H1 (cell line): ENCODE measurements around the gene TNFRSF13B. TPM values are rescaled to one million over a fixed set of nuclear protein-coding genes. Genes with fewer than 3 reads are reported as not detected.
"Not testable (repeated sequence)": the region's sequence is repeated elsewhere in the genome, so short reads cannot be mapped to it uniquely, and the experiment has no call there.

Experiments used
- CTCF ChIA-PET: fragments of 300-600 bp; sonication (Branson Sonifier 250); formaldehyde crosslinking; loops from one replicate; lab custom pipeline; 2021; ENCODE audit not compliant: partially characterized antibody; lab: Charles Lee
- POLR2A ChIA-PET: fragments of 300-600 bp; sonication (Branson Sonifier 250); formaldehyde crosslinking; loops from one replicate; lab custom pipeline; 2021; ENCODE audit warnings: inconsistent platforms; ENCODE audit not compliant: partially characterized antibody; lab: Charles Lee
- DNase-seq, 2 experiments: peaks; one replicate each; pipeline versions ENCODE4 v3.0.0 to v3.0.0-alpha.2; 2010 to 2022; ENCODE audit warnings: low spot score in 2 of 2, low read depth in 1 of 2, mixed read lengths in 1 of 2
- FAIRE-seq: peaks from 2 replicates; lab custom pipeline; 2011; peaks lifted over from hg19 to GRCh38; lab: Jason Lieb, UNC
- H2AFZ ChIP-seq: 2 replicates; pipeline ENCODE4 v1.8.1; 2012; ENCODE audit warnings: low read length, inconsistent platforms
- H2AK5ac ChIP-seq: 2 replicates; pipeline ENCODE4 v1.6.1; 2013; ENCODE audit warnings: low read depth, low read length
- H2BK120ac ChIP-seq: replicated peaks from 2 replicates; pipeline ENCODE3; 2013; ENCODE audit warnings: low read depth, low read length, inconsistent platforms
- H2BK12ac ChIP-seq: 2 replicates; pipeline ENCODE4 v1.6.1; 2013; ENCODE audit warnings: low read depth, low read length
- H2BK15ac ChIP-seq: 2 replicates; pipeline ENCODE4 v1.6.1; 2013; ENCODE audit warnings: low read length
- H2BK20ac ChIP-seq: 2 replicates; pipeline ENCODE4 v1.6.1; 2013; ENCODE audit warnings: low read length
- H2BK5ac ChIP-seq: 2 replicates; pipeline ENCODE4 v1.6.1; 2013; ENCODE audit warnings: low read depth, low read length
- H3K14ac ChIP-seq: 2 replicates; pipeline ENCODE4 v1.6.1; 2013; ENCODE audit warnings: inconsistent platforms; ENCODE audit not compliant: insufficient read length
- H3K18ac ChIP-seq: 2 replicates; pipeline ENCODE4 v1.6.1; 2013; ENCODE audit warnings: low read length; ENCODE audit errors: extremely low read depth
- H3K23ac ChIP-seq: 2 replicates; pipeline ENCODE4 v1.6.1; 2013; ENCODE audit warnings: inconsistent platforms; ENCODE audit not compliant: insufficient read length
- H3K23me2 ChIP-seq: 2 replicates; pipeline ENCODE4 v1.6.1; 2013; ENCODE audit warnings: low read depth, low read length
- H3K27ac ChIP-seq: 2 replicates; pipeline ENCODE4 v1.6.1; 2011; ENCODE audit warnings: low read depth, low read length, inconsistent platforms
- H3K27me3 ChIP-seq, 4 experiments: replicated peaks in 1 of 4; 1 replicate in 1 of 4; 2 replicates in 3 of 4; pipeline versions ENCODE4 v1.6.1 to v1.8.1; 2011 to 2013; ENCODE audit warnings: low read length in 3 of 4, mild to moderate bottlenecking in 3 of 4, inconsistent platforms in 2 of 4, mixed read lengths in 2 of 4, moderate library complexity in 1 of 4; ENCODE audit not compliant: control insufficient read depth in 3 of 4, insufficient read depth in 3 of 4; ENCODE audit errors: extremely low read depth in 1 of 4
- H3K36me3 ChIP-seq, 4 experiments: 2 replicates each; pipeline versions ENCODE4 v1.6.1 to v1.8.1; 2011 to 2013; ENCODE audit warnings: mild to moderate bottlenecking in 4 of 4, low read length in 3 of 4, moderate library complexity in 2 of 4, control low read depth in 1 of 4, inconsistent platforms in 1 of 4; ENCODE audit not compliant: insufficient read depth in 4 of 4, control insufficient read depth in 2 of 4
- H3K4ac ChIP-seq: replicated peaks from 2 replicates; pipeline ENCODE3; 2013; ENCODE audit warnings: low read length, low read depth, mixed read lengths, inconsistent platforms; ENCODE audit not compliant: insufficient read length
- H3K4me1 ChIP-seq, 4 experiments: replicated peaks in 1 of 4; 1 replicate in 1 of 4; 2 replicates in 3 of 4; pipeline versions ENCODE4 v1.6.1 to v1.8.1; 2011 to 2013; ENCODE audit warnings: low read length in 3 of 4, inconsistent platforms in 2 of 4, mixed read lengths in 1 of 4; ENCODE audit not compliant: insufficient read depth in 4 of 4, control insufficient read depth in 3 of 4
- H3K4me2 ChIP-seq, 2 experiments: 2 replicates each; pipeline versions ENCODE4 v1.6.1 to v1.8.1; 2011 to 2013; ENCODE audit warnings: low read depth in 2 of 2, low read length in 2 of 2, control low read depth in 1 of 2, inconsistent platforms in 1 of 2, mild to moderate bottlenecking in 1 of 2; ENCODE audit not compliant: insufficient read depth in 1 of 2
- H3K4me3 ChIP-seq, 4 experiments: fragments of 200-600, 300-600 bp in 1 of 4; sonication (generic), shearing (Covaris generic), sonication (Bioruptor Twin) in 1 of 4; 2 replicates each; pipeline versions ENCODE4 v1.5.1 to v1.8.1; 2011 to 2016; ENCODE audit warnings: low read length in 4 of 4, low read depth in 3 of 4, control low read depth in 2 of 4, inconsistent platforms in 2 of 4, mild to moderate bottlenecking in 2 of 4, mixed read lengths in 1 of 4, moderate library complexity in 1 of 4; ENCODE audit not compliant: insufficient read depth in 2 of 4; ENCODE audit errors: extremely low read depth in 1 of 4
- H3K56ac ChIP-seq: replicated peaks from 2 replicates; pipeline ENCODE3; 2013; ENCODE audit warnings: low read depth, mild to moderate bottlenecking, mixed read lengths, low read length, inconsistent platforms; ENCODE audit not compliant: insufficient read length
- H3K79me1 ChIP-seq: 2 replicates; pipeline ENCODE4 v1.6.1; 2013; ENCODE audit warnings: low read depth, low read length, control low read depth
- H3K79me2 ChIP-seq, 2 experiments: 2 replicates each; pipeline versions ENCODE4 v1.6.1 to v1.8.1; 2012 to 2013; ENCODE audit warnings: low read length in 2 of 2, mild to moderate bottlenecking in 2 of 2, inconsistent platforms in 1 of 2; ENCODE audit not compliant: insufficient read depth in 2 of 2, control insufficient read depth in 1 of 2
- H3K9ac ChIP-seq, 4 experiments: replicated peaks in 1 of 4; 1 replicate in 1 of 4; 2 replicates in 3 of 4; pipeline versions ENCODE4 v1.6.1 to v1.8.1; 2011 to 2013; ENCODE audit warnings: low read depth in 3 of 4, low read length in 3 of 4, control low read depth in 2 of 4, mild to moderate bottlenecking in 2 of 4, moderate library complexity in 2 of 4, inconsistent platforms in 1 of 4; ENCODE audit errors: extremely low read depth in 1 of 4
- H3K9me3 ChIP-seq, 2 experiments: 2 replicates each; pipeline versions ENCODE4 v1.6.1 to v1.8.1; 2012 to 2013; ENCODE audit warnings: mild to moderate bottlenecking in 2 of 2, moderate library complexity in 2 of 2, control low read depth in 1 of 2, inconsistent platforms in 1 of 2, low read depth in 1 of 2, low read length in 1 of 2, mixed read lengths in 1 of 2; ENCODE audit not compliant: insufficient read depth in 2 of 2
- H4K20me1 ChIP-seq, 2 experiments: replicated peaks in 1 of 2; 2 replicates each; pipeline versions ENCODE3 to v1.8.1; 2011 to 2013; ENCODE audit warnings: inconsistent platforms in 2 of 2, low read length in 2 of 2, mild to moderate bottlenecking in 1 of 2; ENCODE audit not compliant: insufficient read depth in 2 of 2, control insufficient read depth in 1 of 2
- H4K5ac ChIP-seq: 2 replicates; pipeline ENCODE4 v1.6.1; 2013; ENCODE audit warnings: low read length, low read depth, mixed read lengths, inconsistent platforms; ENCODE audit not compliant: insufficient read length
- H4K8ac ChIP-seq: 2 replicates; pipeline ENCODE4 v1.8.0; 2013; ENCODE audit warnings: mild to moderate bottlenecking, moderate library complexity, low read length, inconsistent platforms; ENCODE audit not compliant: insufficient read depth; ENCODE audit errors: extremely low read depth
- H4K91ac ChIP-seq: replicated peaks from 2 replicates; pipeline ENCODE3; 2013; ENCODE audit warnings: low read length, mixed read lengths, inconsistent platforms; ENCODE audit not compliant: insufficient read length
- WGBS, 2 experiments: shearing (Covaris generic) in 1 of 2; methylation state at CpG; one replicate each; pipeline versions ENCODE4 v1.1.6 to v1.1.7; 2013 to 2015; ENCODE audit warnings: low lambda C conversion rate in 2 of 2, mixed read lengths in 2 of 2, inconsistent platforms in 1 of 2, low coverage in 1 of 2, missing lambda C conversion rate in 1 of 2; ENCODE audit not compliant: insufficient replicate concordance in 2 of 2, insufficient coverage in 1 of 2, insufficient read length in 1 of 2; ENCODE audit errors: extremely low coverage in 1 of 2, missing lambda C conversion rate in 1 of 2; 5-methylcytosine and 5-hydroxymethylcytosine counted together
- polyA plus RNA-seq, 7 experiments: library from polyadenylated mRNA; depleted of rRNA in 3 of 7; stranded (reverse) in 5 of 7; unstranded in 2 of 7; fragments of >200 nt in 5 of 7; fragments of 200-250 nt in 2 of 7; gene quantifications; 1 replicate in 5 of 7; 2 replicates in 1 of 7; 4 replicates in 1 of 7; pipeline versions ENCODE4 v1.2.1 to v1.2.3, GENCODE V29; 2011 to 2013; ENCODE audit warnings: missing spikeins in 2 of 7, mixed read lengths in 2 of 7
- total RNA-seq: library from RNA; stranded (reverse); fragmentation: NEBNext Ultra II Directional; extraction: Animal tissue kit (Norgen Biotek cat#: 25700); gene quantifications from 2 replicates; pipeline ENCODE4 v1.2.1, GENCODE V29; 2021

TNFRSF13B gene
- total and polyA plus RNA-seq, 2 of the 8 experiments (the other 6 are each of a cell fraction or from before 2014, with no cell fraction given) = not detected

- H3K23ac ChIP-seq, H4K5ac ChIP-seq, FAIRE-seq, H4K91ac ChIP-seq, DNase-seq, H3K14ac ChIP-seq, H3K23me2 ChIP-seq, H3K4me2 ChIP-seq, H2BK12ac ChIP-seq, H3K4me1 ChIP-seq, H3K27ac ChIP-seq, H2BK15ac ChIP-seq, POLR2A ChIA-PET, H3K79me2 ChIP-seq, H2AK5ac ChIP-seq, H4K8ac ChIP-seq, H2BK120ac ChIP-seq, H4K20me1 ChIP-seq, H2AFZ ChIP-seq, H2BK5ac ChIP-seq, H3K9ac ChIP-seq, H2BK20ac ChIP-seq, H3K56ac ChIP-seq, H3K4ac ChIP-seq, H3K27me3 ChIP-seq, H3K9me3 ChIP-seq, H3K4me3 ChIP-seq, H3K36me3 ChIP-seq, H3K18ac ChIP-seq, H3K79me1 ChIP-seq: not testable (repeated sequence)
- whole genome bisulfite sequencing, 2 experiments = 82% methylated on average over 14 of the region's 14 CpGs; no CpG with 5 or more reads in 1 of the 2 experiments
- CTCF ChIA-PET = interaction anchor here (0.8 to 2.6 kb wide), 3 partner anchors 22 to 153 kb away, joined by 3 to 14 read pairs (median 3); no protein-coding TSS in a partner anchor
Observed at GRCh38 chr17:17013828-17014747, 42.2 kb upstream of the TNFRSF13B start.
